ENCODE data around the gene APOB.

Gene APOB

DNA sequence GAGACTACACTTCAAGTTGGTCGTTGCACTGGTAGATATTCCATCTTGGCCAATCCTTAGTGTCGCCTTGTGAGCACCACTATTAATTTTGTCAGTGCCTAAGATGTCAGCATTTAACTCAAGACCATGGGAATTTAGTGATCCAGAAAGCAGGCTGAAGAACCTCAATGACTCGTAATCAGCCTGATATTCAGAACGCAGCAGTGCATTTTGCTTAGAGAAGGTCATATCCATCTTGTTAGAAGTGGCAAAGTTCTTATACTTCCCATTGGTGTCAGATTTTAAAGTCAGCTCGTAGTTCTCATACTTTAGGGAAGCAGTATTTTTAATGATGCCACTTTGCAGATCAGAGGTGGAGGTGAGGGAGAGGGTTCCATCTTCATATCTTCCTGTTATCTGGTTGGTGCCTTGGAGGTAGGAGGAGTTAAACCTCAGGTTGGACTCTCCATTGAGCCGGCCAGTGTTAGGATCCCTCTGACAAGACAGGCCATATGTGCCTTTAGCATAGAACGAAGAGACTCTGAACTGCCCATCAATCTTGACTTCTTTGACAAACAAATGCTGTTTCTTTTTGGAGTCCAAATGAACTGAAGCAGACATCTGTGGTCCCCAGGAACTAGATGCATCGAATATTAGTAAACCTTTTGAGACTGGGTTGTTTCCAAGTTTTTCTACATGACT, 31.9 kb downstream of the APOB start:
- no peak for TF ChIP-seq POLR2A (IDR thresholded peaks at IDR 0.05; ENCODE audit: low read length)
- TF ChIP-seq GATA1 (IDR thresholded peaks at IDR 0.05; ENCODE audit: low read depth, low read length), result no peak
- no peak for DNase-seq

DNA sequence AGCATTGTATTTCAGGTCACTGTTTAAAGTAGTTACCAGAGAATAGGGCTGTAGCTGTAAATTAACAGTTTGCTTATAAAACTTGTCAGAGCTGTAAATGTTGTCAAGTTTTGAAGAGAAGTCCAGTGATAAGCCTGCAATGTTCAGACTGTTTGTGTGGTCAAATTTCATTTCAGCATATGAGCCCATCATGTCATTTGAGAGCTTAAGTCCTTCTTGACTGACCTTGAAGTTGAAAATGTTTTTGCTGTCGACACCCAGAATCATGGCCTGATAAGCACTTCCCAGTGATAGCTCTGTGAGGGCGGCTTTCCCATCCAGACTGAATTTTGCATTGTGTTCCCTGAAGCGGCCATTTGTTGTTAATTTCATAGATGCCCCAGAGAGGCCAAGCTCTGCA, 32.4 kb downstream of the APOB start:
- no peak for TF ChIP-seq GATA1 (IDR thresholded peaks at IDR 0.05; ENCODE audit: low read depth, low read length)
- no peak for TF ChIP-seq POLR2A (IDR thresholded peaks at IDR 0.05; ENCODE audit: low read length)
- no peak for DNase-seq

DNA sequence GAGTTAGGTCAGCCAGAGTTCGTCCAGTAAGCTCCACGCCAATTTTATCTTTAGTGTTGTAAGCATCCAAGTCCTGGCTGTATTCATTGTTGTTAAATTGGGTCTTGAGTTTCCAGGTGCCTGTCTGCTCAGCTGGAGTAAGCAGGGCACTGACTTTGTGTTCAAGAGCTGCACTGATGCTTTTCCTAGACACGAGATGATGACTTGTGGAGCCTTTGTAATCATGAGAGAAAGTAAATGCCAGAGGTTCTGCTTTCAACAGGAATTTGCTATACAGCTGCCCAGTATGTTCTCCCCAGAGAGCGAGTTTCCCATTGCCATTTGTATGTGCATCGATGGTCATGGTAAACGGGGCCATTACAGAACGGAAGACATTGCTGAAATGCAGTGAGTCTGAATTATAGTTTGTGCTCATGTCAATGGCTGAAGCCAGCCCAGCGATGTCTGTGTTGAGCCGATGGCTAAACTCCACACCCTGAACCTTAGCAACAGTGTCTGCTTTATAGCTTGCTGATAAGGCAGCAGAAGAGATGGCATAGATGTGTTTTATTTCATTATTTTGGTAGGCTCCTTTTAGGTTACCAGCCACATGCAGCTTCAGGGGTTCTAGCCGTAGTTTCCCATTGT, 32.9 kb downstream of the APOB start:
- TF ChIP-seq POLR2A (IDR thresholded peaks at IDR 0.05; ENCODE audit: low read length) (no peak), GATA1 (IDR thresholded peaks at IDR 0.05; ENCODE audit: low read depth, low read length) (no peak)

DNA sequence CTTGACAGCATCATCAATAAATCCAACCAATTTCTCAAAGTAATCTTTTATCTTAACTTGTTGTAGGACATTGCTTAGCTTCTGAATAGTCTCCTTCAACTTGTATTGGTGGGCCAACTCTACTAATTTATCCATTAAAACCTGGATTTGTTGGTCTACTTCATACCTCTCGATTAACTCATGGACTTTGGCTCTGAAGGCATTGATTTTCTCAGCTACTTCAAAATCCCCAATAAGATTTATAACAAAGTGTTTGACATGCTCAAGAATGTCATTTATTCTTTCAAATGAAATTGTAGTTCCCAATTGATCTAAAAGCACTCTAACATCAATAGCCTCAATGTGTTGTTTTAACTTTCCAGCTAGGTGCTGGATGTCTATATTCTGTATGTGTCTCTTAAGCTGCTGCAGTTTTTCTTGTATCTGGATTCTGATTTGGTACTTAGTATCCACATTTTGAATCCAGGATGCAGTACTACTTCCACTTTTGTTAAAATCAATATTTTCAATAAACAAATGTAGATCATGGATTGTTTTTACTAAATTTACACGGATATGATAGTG, 34.1 kb downstream of the APOB start:
- no peak for DNase-seq
- no peak for TF ChIP-seq GATA1 (IDR thresholded peaks at IDR 0.05; ENCODE audit: low read depth, low read length)
- no peak for TF ChIP-seq POLR2A (IDR thresholded peaks at IDR 0.05; ENCODE audit: low read length)

More for the DNA sequence above, 32.9 kb downstream of the APOB start:
- DNase-seq, result no peak

DNA sequence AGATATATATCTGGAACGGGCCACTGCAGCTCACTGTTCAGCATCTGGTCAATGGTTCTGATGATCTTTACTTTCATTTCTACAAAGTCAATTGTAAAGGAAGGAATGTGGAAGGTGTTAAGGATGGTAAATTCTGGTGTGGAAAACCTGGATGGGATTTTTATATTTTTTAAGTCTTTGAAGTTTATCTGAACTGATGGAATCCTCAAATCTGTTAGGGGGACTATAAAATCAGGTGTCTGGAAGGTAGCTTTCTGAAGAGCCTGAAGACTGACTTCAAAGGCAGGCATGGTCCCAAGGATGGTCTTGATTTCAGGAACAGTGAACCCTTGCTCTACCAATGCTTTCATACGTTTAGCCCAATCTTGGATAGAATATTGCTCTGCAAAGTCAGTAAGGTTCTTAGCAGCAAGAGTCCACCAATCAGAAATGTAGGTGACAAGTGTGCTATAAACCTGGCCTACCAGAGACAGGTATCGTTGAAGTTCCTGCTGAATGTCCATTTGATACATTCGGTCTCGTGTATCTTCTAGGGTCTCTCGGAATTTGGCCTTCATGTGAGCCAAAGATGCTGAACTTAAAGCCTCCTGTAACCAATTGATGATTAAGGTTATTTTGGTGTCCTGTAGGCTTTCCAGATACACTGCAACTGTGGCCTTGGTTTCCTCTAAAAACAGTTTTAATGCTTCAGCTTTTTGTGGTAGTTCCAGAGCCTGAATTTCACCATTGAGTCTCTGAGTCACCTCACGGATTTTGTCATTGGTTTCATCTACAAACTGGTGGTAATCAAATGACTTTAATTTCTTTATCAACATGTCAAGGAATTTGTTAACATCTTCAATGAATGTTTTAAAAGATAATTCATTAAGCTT, 34.8 kb downstream of the APOB start:
- TF ChIP-seq GATA1 (IDR thresholded peaks at IDR 0.05; ENCODE audit: low read depth, low read length) (no peak), POLR2A (IDR thresholded peaks at IDR 0.05; ENCODE audit: low read length) (no peak)
- no peak for DNase-seq

DNA sequence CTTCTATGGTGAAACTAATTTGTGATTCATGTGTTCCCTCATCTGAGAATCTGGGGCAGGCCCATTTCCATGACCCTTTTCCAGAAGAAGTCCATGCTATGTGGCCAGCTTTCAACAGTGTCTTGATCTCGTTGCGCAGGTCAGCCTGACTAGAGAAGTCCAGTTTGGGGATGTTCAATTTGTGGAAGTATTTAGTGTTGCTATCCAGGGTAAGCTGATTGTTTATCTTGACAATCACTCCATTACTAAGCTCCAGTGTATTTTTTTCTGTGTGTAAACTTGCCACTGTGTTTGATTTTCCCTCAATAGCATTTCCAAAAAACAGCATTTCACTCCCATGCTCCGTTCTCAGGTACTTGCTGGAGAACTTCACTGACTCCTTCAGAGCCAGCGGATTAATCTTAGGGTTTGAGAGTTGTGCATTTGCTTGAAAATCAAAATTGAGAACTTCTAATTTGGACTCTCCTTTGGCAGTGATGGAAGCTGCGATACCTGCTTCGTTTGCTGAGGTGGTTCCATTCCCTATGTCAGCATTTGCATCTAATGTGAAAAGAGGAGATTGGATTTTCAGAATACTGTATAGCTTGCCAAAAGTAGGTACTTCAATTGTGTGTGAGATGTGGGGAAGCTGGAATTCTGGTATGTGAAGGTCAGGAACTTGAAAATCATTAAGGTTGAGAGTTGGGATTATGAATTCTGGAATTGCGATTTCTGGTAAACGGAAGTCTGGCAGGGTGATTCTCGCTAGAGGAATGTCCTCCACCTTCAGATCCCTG, 35.7 kb downstream of the APOB start:
- TF ChIP-seq POLR2A (IDR thresholded peaks at IDR 0.05; ENCODE audit: low read length) (no peak), GATA1 (IDR thresholded peaks at IDR 0.05; ENCODE audit: low read depth, low read length) (no peak)
- DNase-seq, result no peak

DNA sequence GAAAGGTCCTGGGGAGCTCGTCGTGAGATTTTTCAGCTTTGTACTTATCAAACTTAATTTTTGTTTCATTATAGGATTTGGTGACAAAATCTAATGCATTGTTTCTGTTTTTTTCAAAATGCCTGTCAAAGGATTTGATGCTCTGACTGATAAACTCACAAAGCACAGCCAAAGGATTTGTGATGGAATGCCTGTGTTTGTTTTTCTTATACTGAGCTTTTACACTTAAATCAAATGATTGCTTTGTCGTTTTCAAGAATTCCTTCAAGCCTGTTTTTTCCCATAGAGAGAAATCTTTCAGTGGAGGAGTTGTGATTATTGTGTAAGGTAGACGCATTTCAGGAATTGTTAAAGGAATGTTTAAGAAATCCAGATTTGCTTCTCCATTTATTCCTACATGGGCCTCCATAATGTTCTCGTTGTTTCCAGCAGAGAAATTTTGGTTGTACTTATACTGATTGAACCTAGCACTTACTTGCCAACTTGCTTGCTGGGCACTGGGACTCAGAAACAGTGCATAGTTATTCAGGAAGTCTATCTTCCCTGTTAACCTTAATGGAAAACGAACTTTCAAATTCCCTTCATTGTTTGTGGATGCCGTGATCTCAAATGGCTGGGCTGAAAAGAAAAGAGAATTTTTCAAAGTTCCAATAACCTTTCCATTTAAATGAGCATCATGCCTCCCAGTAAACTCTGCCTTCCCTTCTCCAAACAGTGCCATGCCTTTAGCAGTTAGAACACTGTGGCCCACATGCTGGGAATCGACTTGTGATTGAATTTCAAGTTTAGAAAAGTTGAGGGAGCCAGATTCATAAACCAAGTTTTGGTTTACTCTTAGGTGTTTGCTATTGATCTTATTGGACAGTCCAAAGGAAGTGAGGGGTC, 36.5 kb downstream of the APOB start:
- TF ChIP-seq POLR2A (IDR thresholded peaks at IDR 0.05; ENCODE audit: low read length) (no peak), GATA1 (IDR thresholded peaks at IDR 0.05; ENCODE audit: low read depth, low read length) (no peak)
- DNase-seq, result no peak

DNA sequence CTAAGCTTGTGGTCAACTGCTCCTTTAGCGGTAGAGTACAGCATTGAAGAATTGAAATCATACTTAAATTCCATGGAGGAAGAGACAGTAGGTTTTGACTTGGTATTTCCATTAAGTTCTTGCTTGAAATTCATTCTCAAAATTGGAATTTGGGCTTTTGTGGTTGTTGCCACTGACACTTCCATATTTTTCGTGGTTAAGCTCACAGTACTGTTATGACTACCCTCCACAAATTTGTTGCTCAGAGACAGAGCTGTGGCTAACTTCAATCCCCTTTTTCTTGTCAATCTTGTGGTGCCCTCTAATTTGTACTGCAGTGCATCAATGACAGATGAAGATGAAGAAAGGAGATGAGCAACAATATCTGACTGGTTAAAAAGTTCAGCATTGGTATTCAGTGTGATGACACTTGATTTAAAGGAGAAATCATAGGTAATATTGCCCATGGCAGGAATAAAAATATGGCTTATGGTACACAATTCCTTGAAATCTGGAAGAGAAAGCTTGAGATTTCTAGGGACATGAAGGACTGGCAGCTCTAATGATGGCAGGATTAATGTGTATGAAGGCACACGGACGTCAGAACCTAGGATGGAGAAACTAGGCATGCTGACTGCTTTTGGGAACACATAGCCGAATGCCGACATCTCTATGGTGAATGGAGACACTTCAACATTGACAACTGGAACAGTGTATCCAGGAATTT, 37.3 kb downstream of the APOB start:
- no peak for TF ChIP-seq POLR2A (IDR thresholded peaks at IDR 0.05; ENCODE audit: low read length)
- TF ChIP-seq GATA1 (IDR thresholded peaks at IDR 0.05; ENCODE audit: low read depth, low read length), result no peak
- DNase-seq, result no peak

DNA sequence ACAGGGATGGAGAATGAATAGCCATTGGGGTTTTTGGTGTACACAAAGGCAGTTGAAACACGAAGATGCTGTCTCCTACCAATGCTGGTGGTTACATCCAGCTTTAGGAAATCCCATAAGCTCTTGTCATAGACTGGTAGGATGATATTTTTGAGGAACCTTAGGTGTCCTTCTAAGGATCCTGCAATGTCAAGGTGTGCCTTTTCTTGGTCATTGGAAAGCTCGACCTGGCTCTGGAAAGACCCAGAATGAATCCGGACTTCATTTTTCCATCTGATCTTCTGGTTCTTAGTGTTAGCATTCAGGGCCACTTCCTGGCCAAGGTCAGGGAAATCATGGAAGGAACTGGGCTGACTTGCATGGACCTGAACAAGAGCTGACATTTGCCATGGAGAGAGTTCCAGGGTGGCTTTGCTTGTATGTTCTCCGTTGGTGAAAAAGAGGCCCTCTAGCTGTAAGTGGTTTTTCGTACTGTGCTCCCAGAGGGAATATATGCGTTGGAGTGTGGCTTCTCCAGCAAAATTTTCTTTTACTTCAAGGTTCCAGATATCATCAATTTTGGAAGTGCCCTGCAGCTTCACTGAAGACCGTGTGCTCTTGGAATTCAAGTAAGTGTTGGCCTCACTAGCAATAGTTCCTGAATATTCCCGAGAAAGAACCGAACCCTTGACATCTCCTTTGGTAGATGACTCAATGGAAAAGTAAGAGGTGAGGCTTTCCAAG, 38.0 kb downstream of the APOB start:
- no peak for TF ChIP-seq POLR2A (IDR thresholded peaks at IDR 0.05; ENCODE audit: low read length)
- TF ChIP-seq GATA1 (IDR thresholded peaks at IDR 0.05; ENCODE audit: low read depth, low read length), result no peak
- no peak for DNase-seq

DNA sequence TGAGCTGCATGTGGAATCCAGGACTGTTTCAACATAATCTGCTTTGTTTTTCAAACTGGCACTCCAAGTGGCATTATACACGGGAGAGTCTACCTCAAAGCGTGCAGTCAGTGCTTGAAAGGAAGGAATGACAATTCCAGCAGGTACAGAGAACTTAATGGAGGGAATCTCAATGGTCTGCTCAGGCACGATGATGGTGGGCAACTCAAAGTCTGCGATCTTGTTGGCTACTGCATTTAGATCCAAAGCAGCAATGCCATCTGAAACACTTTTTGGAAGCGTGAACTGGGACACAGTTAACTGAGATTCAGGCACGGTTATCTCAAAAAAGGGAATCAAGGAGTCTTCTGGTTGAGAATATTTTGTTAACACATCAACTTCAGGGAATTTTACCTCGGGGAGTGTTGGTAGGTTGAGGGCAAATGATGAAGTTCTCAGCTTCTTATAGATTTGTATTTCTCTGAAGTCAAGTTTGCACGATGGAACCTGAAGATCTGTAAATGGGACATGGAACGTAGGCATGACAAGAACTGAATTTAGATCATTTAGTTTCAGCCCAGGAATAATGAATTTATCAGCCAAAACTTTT, 38.7 kb downstream of the APOB start:
- TF ChIP-seq POLR2A (IDR thresholded peaks at IDR 0.05; ENCODE audit: low read length), result no peak
- no peak for TF ChIP-seq GATA1 (IDR thresholded peaks at IDR 0.05; ENCODE audit: low read depth, low read length)
- no peak for DNase-seq

DNA sequence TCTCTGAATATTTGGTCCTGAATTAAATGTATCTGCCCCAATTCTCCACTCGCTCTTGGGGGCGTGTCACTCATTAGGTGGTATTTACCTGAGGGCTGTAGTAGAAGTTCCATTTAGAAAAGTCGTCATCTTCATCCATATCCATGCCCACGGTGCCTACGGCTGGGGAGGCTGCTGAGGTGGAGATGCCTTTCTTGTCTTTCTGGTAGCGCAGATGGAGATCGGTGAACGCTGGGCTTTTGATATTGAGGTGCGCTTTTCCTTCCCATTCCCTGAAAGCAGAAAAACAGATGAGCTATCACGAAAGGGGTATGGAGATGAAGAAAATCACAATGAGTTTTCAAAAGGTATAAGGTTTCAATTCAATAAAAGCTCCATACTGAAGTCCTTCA, 39.7 kb downstream of the APOB start:
- DNase-seq, result no peak
- TF ChIP-seq POLR2A (IDR thresholded peaks at IDR 0.05; ENCODE audit: low read length) (no peak), GATA1 (IDR thresholded peaks at IDR 0.05; ENCODE audit: low read depth, low read length) (no peak)
